Adipocyte (in vitro differentiated cells): ENCODE measurements around the gene NCR1.
"Not testable (repeated sequence)": the region's sequence is repeated elsewhere in the genome, so short reads cannot be mapped to it uniquely, and the experiment has no call there.

Source experiments
- DNase-seq: peaks from one replicate; pipeline ENCODE4 v3.0.0-alpha.2; 2015; ENCODE audit warnings: low read depth
- H3K27me3 ChIP-seq: replicated peaks from 2 replicates; pipeline ENCODE4 v1.7.0; 2013; ENCODE audit warnings: mild to moderate bottlenecking, low read length, moderate library complexity; ENCODE audit not compliant: control insufficient read depth, insufficient read depth
- H3K36me3 ChIP-seq: 2 replicates; pipeline ENCODE4 v1.7.0; 2013; ENCODE audit warnings: low read length, mild to moderate bottlenecking, moderate library complexity; ENCODE audit not compliant: control insufficient read depth, insufficient read depth, severe bottlenecking
- H3K4me1 ChIP-seq: 2 replicates; pipeline ENCODE4 v1.7.0; 2013; ENCODE audit warnings: mild to moderate bottlenecking, low read length, moderate library complexity; ENCODE audit not compliant: control insufficient read depth, insufficient read depth
- H3K4me3 ChIP-seq: 2 replicates; pipeline ENCODE4 v1.7.0; 2013; ENCODE audit warnings: mild to moderate bottlenecking, low read length, moderate library complexity
- H3K9ac ChIP-seq: 2 replicates; pipeline ENCODE4 v1.7.0; 2013; ENCODE audit warnings: mild to moderate bottlenecking, low read length, moderate library complexity
- H3K9me3 ChIP-seq: 2 replicates; pipeline ENCODE4 v1.7.0; 2013; ENCODE audit warnings: mild to moderate bottlenecking, low read length, moderate library complexity; ENCODE audit not compliant: control insufficient read depth

The NCR1 gene

GRCh38 chr19:54907899-54908298, 2.0 kb downstream of the NCR1 start:
- not testable (repeated sequence) for H3K4me3 ChIP-seq, DNase-seq, H3K4me1 ChIP-seq, H3K27me3 ChIP-seq, H3K9ac ChIP-seq, H3K36me3 ChIP-seq, H3K9me3 ChIP-seq

- no peak for DNase-seq
- no peak overlapping the region for H3K4me3 ChIP-seq
- H3K9ac ChIP-seq: no peak overlapping the region
- H3K36me3 ChIP-seq: no peaks in the 10 kb centered on the region
- H3K9me3 ChIP-seq: no peaks in the 10 kb centered on the region
- H3K4me1 ChIP-seq: no peaks in the 10 kb centered on the region
- no peaks in the 10 kb centered on the region for H3K27me3 ChIP-seq
These were observed 10.9 kb downstream of the NCR1 start for GRCh38 chr19:54916822-54917221.

- Histone ChIP-seq H3K27me3 (no peaks in the 10 kb centered on the region), H3K36me3 (no peaks in the 10 kb centered on the region), H3K4me1 (no peaks in the 10 kb centered on the region), H3K9ac (no peak overlapping the region), H3K4me3 (no peak overlapping the region), H3K9me3 (no peaks in the 10 kb centered on the region)
- DNase-seq: no peak
These were observed 12.6 kb downstream of the NCR1 start for GRCh38 chr19:54918499-54918898.

GRCh38 chr19:54919646-54920563, 14.0 kb downstream of the NCR1 start:
- H3K9me3 ChIP-seq, DNase-seq, H3K9ac ChIP-seq, H3K27me3 ChIP-seq, H3K4me1 ChIP-seq, H3K4me3 ChIP-seq, H3K36me3 ChIP-seq: not testable (repeated sequence)

GRCh38 chr19:54921082-54921481, 15.1 kb downstream of the NCR1 start:
- no peaks in the 10 kb centered on the region for H3K36me3 ChIP-seq
- H3K9ac ChIP-seq: no peak overlapping the region
- H3K4me1 ChIP-seq: no peaks in the 10 kb centered on the region
- no peaks in the 10 kb centered on the region for H3K27me3 ChIP-seq
- H3K9me3 ChIP-seq: peaks cover 3% of the 10 kb centered on the region
- H3K4me3 ChIP-seq: no peak overlapping the region
- no peak for DNase-seq

GRCh38 chr19:54923276-54923675, 17.3 kb downstream of the NCR1 start:
- Histone ChIP-seq H3K9ac (no peak overlapping the region), H3K36me3 (no peaks in the 10 kb centered on the region), H3K9me3 (peaks cover 11% of the 10 kb centered on the region), H3K4me1 (no peaks in the 10 kb centered on the region), H3K4me3 (no peak overlapping the region), H3K27me3 (no peaks in the 10 kb centered on the region)
- DNase-seq: no peak

GRCh38 chr19:54928299-54928698, 22.4 kb downstream of the NCR1 start:
- H3K4me1 ChIP-seq: no peaks in the 10 kb centered on the region
- no peaks in the 10 kb centered on the region for H3K27me3 ChIP-seq
- H3K9ac ChIP-seq: no peak overlapping the region
- no peaks in the 10 kb centered on the region for H3K36me3 ChIP-seq
- peaks cover 16% of the 10 kb centered on the region for H3K9me3 ChIP-seq
- no peak overlapping the region for H3K4me3 ChIP-seq
- DNase-seq: no peak

GRCh38 chr19:54937926-54938325, 32.0 kb downstream of the NCR1 start:
- Histone ChIP-seq H3K4me3 (no peak overlapping the region), H3K27me3 (no peaks in the 10 kb centered on the region), H3K36me3 (no peaks in the 10 kb centered on the region), H3K9me3 (no peaks in the 10 kb centered on the region), H3K4me1 (no peaks in the 10 kb centered on the region), H3K9ac (no peak overlapping the region)
- DNase-seq: no peak

- Histone ChIP-seq H3K4me3 (no peak overlapping the region), H3K9me3 (no peaks in the 10 kb centered on the region), H3K4me1 (no peaks in the 10 kb centered on the region), H3K27me3 (no peaks in the 10 kb centered on the region), H3K36me3 (no peaks in the 10 kb centered on the region), H3K9ac (no peak overlapping the region)
- DNase-seq: no peak
These were observed 33.0 kb downstream of the NCR1 start for GRCh38 chr19:54938906-54939305.

GRCh38 chr19:54939538-54939937, 33.6 kb downstream of the NCR1 start:
- not testable (repeated sequence) for DNase-seq, H3K9me3 ChIP-seq, H3K4me1 ChIP-seq, H3K9ac ChIP-seq, H3K27me3 ChIP-seq, H3K4me3 ChIP-seq, H3K36me3 ChIP-seq

- not testable (repeated sequence) for H3K9me3 ChIP-seq, H3K9ac ChIP-seq, H3K4me3 ChIP-seq, H3K36me3 ChIP-seq, DNase-seq, H3K27me3 ChIP-seq, H3K4me1 ChIP-seq
These were observed 37.9 kb downstream of the NCR1 start for GRCh38 chr19:54943772-54944361.
